Peyer's patch (tissue), 4 donors: ENCODE measurements around the gene HIPK1.

Experiments
- POLR2A ChIP-seq, 2 donors: fragments of 450-650 bp; IDR thresholded peaks; one replicate each; pipeline ENCODE4 v1.5.1; 2017; ENCODE audit warnings: antibody characterized with exemption in 2 of 2, mild to moderate bottlenecking in 2 of 2, moderate library complexity in 2 of 2
- TF ChIP-seq, protein P1 (sequence below), 6 experiments: fragments of 450-650 bp in 4 of 6; fragments of 200-600 bp in 2 of 6; sonication (generic) in 1 of 6; IDR thresholded peaks; one replicate each; pipeline ENCODE4 v1.5.1; 2017 to 2019; ENCODE audit warnings: antibody characterized with exemption in 6 of 6, mild to moderate bottlenecking in 3 of 6, moderate library complexity in 1 of 6

DNA sequence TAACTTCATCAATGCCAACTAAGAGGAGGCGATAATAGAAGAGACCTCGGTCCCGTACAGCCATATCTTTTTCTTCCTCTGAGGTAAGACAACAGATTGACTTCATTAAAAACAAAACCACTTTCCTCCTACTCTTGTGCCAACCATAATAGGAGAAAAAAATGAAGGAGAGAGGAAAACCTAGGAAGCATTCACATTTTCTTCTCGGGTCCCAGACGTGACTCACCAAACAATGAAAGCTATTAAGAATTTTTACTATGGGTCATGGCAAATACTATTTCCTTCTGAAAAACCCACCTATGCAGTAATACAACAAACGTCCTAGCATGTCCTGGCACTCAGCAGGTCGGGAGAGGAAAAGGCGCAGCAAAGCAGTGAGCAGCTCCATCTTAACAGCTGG is 33.2 kb upstream of the HIPK1 start:
- TF ChIP-seq, protein P1, sequence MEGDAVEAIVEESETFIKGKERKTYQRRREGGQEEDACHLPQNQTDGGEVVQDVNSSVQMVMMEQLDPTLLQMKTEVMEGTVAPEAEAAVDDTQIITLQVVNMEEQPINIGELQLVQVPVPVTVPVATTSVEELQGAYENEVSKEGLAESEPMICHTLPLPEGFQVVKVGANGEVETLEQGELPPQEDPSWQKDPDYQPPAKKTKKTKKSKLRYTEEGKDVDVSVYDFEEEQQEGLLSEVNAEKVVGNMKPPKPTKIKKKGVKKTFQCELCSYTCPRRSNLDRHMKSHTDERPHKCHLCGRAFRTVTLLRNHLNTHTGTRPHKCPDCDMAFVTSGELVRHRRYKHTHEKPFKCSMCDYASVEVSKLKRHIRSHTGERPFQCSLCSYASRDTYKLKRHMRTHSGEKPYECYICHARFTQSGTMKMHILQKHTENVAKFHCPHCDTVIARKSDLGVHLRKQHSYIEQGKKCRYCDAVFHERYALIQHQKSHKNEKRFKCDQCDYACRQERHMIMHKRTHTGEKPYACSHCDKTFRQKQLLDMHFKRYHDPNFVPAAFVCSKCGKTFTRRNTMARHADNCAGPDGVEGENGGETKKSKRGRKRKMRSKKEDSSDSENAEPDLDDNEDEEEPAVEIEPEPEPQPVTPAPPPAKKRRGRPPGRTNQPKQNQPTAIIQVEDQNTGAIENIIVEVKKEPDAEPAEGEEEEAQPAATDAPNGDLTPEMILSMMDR (IDR thresholded peaks at IDR 0.05), result no peak
- no peak for TF ChIP-seq POLR2A (IDR thresholded peaks at IDR 0.05)
